Activated T-cell treated with anti-CD3 and anti-CD28 coated beads for 24 hours (primary cell): Measurements from ENCODE around the gene OS9.

Experiments used
- DNase-seq: peaks from one replicate; pipeline ENCODE4 v3.0.0-alpha.2; 2020; ENCODE audit warnings: low read depth

OS9 gene

DNA sequence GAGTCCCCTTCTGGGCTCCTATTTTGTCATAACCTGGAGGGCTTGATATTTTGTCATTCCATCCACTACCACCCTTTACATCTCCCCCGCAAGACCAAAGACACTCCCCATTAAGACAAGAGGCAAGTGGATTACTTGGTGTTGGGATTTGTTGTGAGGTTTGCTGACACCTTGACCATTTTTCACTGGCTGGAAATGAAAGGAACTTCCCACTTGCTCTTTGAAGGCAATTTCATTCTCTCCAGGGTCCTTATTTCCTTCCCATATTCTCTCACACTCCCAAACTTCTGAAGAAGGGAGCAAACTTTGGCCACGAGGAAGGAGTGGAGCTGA is 29.7 kb downstream of the OS9 start:
- no peak for DNase-seq

GRCh38 chr12:57724003-57724935 is 30.3 kb downstream of the OS9 start:
- no peak for DNase-seq

- no peak for DNase-seq
Observed at GRCh38 chr12:57724936-57725740, 31.2 kb downstream of the OS9 start.

DNA sequence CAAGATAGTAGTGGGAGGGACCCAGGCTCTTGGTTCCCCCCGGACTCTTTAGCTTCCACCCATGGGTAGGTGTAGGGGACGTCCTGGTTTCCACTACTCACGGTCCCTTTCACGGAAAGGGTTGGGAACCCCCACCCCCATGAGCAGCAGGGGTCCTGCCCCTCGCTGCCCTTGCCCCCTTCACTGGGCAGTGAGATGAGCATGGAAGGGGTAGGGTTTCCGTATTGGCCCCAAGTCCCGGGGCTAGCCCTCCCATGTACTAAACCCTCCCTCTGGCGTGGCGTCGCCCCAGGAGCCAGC is 31.9 kb downstream of the OS9 start:
- DNase-seq: no peak

- DNase-seq: no peak
Observed at GRCh38 chr12:57726151-57726883, 32.4 kb downstream of the OS9 start.

DNA sequence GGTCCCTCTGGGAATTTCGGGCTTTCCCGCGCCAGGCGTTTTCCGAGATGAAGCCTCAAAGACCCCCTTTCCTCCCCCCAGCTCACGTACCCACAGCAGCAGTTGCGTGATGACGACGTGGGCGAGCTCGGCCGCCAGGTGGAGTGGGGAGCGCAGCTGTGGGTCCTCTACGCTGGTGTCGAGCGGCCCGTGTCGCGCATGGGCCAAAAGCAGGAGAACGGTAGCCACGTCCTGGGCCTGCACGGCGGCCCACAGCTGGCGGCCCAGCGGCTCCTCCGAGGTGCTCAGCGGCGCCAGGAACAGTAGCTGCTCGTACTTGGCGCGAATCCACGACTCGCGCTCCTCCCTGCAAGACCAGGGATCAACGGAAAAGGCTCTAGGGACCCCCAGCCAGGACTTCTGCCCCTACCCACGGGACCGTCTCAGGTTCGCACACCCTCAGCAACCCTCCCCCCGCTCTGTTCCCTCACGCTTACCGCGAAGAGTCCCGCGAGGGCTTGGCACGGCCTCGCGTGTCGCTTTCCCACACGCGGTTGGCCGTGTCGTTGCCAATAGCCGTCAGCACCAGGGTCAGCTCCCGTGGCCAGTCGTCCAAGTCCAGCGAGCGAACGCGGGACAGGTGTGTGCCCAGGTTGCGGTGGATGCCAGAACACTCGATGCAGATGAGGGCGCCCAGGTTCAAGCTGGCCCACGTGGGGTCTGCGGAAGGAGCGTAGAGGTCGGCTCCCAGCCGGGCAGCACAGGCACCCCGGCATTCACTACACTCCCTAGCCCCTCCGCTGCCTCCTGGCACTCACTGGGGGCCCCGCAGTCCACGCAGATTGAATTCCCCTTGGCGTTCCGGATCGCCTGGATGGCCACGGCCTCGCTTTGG is 33.2 kb downstream of the OS9 start:
- DNase-seq: no peak

DNA sequence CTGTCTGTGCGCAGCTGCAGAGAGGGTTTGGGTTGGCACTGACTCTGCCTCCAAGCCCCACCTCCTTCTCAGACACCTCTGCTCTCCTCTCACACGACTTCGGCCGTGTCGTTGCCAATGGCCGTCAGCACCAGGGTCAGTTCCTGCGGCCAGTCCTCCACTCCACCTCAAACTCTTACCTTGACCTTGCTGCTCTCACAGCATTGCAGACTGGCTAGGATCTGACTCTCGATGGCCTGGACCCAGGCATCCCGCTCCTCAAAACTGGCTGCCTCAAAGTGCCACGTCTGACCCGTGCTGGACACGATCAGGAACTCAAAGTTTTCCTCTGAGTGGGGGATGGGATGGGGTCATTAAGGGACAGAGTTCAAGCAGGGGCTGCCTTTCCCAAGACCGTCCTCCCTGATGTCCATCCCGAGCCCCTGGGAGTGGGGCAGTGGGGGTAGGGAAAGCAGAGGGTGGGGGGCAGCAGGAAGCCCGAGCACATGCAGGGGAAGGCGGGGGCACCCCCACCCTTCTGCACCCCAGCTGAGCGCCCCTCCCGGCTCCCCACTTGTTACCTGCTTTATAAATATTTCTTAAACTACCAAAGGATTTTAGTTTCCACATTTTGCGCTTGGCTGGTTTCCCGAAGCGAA is 33.9 kb downstream of the OS9 start:
- no peak for DNase-seq

DNA sequence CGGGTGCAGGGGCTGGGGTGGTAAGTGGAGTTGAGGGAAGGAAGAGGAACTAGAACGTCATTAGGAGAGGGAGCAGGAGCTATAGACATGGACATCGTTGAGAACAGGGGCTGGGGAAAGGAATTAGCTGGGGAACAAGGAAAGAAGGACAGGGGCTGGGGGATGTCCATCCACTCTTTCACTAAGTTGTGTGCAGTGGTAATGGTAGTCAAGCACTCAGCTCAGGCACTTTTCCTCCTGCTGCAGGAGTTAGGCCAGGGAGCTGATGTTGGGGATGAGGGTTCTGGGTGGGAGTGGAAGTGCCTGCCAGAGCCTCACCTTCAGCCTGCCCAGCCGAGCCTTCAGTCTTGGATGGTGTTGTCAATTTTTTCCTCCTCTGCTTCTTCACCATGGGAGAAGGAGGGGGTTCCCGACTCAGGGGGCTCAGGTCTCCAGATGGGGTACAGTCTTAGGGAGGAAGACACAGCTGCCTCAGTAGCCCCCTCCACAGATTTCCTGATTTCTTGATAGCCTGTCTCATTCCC is 35.5 kb downstream of the OS9 start:
- DNase-seq: no peak

GRCh38 chr12:57730336-57731067 is 36.6 kb downstream of the OS9 start:
- no peak for DNase-seq

GRCh38 chr12:57731411-57732080 is 37.6 kb downstream of the OS9 start:
- no peak for DNase-seq

GRCh38 chr12:57732270-57732669 is 38.3 kb downstream of the OS9 start:
- no peak for DNase-seq

DNA sequence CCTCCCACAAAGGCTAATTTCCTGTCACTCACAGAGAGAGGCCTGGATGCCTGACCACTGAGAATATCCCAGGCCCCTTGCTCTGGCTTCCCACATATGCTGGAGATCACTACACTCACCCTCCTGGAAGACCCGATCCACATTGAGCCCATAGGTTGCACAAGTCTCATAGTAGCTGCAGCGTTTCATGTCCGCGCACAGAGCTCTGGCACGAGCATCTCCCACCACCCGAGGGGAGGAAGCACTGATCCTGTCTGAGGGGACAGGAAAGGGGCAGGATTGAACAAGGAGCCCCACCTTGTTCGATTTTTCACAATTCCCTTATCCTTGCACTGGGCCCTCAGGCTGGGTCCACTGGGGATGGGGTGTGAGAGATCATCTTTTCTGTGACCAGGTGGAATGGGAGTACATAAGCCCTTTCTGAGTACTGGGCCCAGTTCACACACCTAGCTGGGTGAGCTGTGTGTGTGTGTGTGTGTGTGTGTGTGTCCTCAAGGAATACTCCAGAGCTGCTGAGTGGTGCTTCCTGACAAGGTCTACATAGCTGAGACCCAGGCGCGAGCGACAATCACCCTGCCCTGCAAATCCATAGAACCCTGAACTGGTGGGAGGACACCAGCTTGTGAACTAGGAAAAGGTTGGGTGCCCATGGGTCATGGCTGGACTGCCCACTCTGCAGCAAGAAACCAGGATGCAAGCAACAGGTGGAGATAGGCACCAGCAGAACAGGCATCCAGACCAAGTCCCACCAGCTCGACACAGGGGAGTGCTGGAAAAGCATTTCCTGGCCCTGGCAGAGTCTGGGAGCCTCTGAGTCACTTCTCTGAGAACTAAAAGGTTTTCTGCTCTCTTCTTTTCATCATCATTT is 39.0 kb downstream of the OS9 start:
- no peak for DNase-seq

DNA sequence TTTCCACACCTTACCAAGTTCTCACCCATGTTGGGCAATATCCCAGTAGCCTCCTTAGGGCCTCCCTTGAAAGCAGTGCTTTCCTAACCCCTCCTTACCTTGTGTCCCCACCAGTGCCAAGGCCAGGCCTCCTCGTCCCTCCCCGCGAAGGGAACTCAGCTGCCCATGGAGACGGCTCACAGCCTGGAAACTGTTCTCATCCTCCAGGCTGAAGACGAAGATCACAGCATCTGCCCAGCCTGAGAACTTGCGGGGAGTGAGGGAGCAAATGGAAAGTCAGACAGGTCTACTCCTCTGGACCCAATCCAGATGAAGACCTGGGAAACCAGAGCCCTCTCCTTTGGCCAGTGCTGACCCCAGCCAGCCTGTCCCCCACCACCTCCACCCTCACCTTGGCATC is 40.0 kb downstream of the OS9 start:
- no peak for DNase-seq

GRCh38 chr12:57734591-57734990 is 40.7 kb downstream of the OS9 start:
- no peak for DNase-seq

DNA sequence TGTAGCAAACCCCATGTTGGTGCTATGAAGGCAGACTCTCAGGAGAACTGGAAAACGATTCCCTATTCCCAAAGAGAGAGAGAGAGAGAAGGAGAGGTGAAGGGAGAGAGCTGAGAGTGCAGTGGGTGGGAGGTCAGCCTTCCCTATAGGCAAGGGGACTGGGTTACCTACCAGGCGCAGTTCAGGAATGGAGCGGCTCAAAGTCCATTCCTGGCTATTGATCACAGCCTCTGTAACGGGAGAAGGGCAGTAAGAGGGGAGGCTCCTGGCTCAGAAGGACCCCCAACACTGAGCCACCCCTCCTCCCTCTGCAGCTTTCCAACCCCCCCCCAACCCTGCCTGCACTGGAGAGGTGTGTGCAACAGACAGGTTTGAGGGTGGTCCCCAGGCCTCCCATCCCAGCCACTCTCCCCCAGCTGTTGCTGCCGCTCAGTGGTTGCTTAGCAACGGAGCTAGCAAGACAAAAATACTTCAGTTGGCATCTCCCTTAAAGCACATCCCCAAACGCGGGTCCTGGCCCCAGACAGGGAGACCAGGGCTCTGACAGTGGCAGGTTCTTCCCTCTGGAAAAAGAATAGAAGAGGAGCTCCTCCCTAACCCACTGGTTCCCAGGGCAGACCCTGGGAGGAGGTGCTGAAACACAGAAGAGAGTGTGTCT is 41.4 kb downstream of the OS9 start:
- DNase-seq: no peak

DNA sequence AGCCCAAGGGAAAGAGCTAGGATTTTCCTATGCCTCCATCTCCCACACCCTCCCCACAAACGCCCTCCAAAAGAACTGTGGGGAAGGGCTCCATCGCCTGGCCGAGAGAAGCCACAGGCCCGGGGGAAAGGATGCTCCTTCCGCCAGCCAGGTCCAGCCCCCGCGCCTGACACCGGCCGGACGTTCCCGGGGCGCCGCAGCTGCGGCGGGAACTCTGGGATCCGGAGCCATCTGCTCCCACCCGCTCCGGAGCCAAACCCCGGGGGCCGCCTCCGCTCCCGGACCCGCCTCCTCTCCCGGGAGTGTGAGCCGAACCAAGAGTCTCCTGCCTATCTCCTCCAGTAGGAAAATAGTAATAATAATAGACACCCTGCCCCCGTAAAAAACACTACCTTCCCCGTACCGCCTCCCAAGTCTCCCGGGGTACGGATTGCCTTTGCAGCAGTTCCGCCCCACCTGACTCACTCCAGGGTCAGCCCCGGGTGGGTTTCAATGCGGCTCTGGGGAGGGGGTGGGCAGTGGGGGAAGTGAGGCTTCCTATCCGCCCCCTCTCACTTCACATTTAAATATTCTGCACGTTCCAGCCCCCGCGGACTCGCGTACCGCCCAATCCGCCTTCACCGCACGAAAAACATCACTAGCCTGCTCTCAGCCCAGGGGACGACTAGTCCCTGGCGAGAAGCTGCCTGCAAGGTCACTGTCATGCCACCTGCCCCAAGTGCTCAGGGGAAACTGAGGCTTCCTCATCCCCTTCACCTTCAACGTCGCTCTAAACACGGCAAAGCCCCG is 42.2 kb downstream of the OS9 start:
- no peak for DNase-seq

DNA sequence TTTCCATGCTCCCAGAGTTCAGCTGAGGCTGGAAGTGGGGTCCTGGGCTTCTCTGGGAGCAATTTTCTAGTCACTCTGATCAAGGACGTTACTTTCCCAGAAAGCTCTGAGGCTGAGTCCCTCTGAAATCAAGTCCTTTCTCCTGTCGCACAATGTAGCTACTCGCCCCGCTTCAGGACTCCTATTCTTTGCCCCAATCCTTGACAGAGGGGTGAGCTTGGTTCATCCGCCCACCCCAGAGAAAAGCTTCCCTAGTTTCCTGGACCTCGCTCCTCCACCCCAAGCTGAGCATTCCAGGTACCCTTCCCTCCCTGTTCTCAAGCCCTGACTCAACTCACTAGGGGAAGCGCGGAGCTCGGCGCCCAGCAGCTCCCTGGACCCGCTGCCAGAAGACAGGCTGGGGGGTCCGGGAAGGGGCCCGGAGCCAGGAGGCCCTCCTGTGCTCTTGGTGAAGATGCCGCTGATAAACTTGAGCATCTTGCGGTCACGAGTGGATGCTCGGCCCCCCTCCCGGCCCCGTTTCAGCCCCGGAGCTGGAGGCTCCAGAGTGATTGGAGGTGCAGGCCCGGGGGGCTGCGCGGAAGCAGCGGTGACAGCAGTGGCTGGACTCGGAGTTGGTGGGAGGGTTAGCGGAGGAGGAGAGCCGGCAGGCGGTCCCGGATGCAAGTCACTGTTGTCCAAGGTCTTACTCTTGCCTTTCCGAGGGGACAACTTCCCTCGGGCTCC is 43.0 kb downstream of the OS9 start:
- no peak for DNase-seq
